22Rv1 (cell line): Measurements from ENCODE around the gene XPNPEP1.

Source experiments
- CTCF ChIP-seq: fragments of 450-650 bp; IDR thresholded peaks from 2 replicates; pipeline ENCODE4 v1.5.1; 2017; ENCODE audit warnings: mild to moderate bottlenecking
- ZFX ChIP-seq: fragments of 450-650 bp; IDR thresholded peaks from 2 replicates; pipeline ENCODE4 v1.6.1; 2017; ENCODE audit warnings: antibody characterized with exemption, borderline replicate concordance

GRCh38 chr10:109886037-109886780 lies 37.1 kb downstream of the XPNPEP1 start:
- no peak for TF ChIP-seq CTCF
- TF ChIP-seq ZFX: no peak
